Dermis microvascular lymphatic vessel endothelial cell (primary cell): Measurements from ENCODE around the gene CNTN4. TPM values are rescaled to one million over a fixed set of nuclear protein-coding genes. Genes with fewer than 3 reads are reported as not detected.
"Not testable (repeated sequence)": the region's sequence is repeated elsewhere in the genome, so short reads cannot be mapped to it uniquely, and the experiment has no call there.

Source experiments
- DNase-seq, 2 donors: peaks; one replicate each; pipeline versions ENCODE4 v3.0.0 to v3.0.0-alpha.2; 2010; ENCODE audit warnings: low read depth in 2 of 2
- total RNA-seq: library from RNA; depleted of rRNA; stranded (reverse); fragments of >200 nt; gene quantifications from 2 replicates; pipeline ENCODE4 v1.2.1, GENCODE V29; 2014

The CNTN4 gene
- total RNA-seq, 1 donor from 2014 or later, result not detected

GRCh38 chr3:2512881-2513280, 414.2 kb downstream of the CNTN4 start:
- no peak for DNase-seq

DNA sequence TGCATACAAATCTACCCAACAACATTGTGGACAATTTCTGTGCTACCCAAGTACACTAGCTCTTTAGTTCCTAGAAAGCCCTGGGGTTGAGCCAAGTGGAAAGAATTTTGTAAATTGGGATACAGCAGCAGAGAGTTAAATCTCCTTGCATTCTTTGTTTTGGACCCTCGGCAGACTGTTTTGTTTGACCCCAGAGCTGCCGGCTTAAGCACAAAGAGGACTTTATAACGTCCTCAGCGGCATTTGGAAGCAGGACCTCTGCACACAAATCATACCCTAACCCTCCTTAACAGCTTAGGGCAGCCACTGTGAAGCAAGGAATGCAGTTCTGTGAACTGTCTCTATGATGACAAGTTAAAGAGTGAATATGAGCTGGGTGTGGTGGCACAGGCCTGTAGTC, 415.3 kb downstream of the CNTN4 start:
- DNase-seq, result no peak

DNA sequence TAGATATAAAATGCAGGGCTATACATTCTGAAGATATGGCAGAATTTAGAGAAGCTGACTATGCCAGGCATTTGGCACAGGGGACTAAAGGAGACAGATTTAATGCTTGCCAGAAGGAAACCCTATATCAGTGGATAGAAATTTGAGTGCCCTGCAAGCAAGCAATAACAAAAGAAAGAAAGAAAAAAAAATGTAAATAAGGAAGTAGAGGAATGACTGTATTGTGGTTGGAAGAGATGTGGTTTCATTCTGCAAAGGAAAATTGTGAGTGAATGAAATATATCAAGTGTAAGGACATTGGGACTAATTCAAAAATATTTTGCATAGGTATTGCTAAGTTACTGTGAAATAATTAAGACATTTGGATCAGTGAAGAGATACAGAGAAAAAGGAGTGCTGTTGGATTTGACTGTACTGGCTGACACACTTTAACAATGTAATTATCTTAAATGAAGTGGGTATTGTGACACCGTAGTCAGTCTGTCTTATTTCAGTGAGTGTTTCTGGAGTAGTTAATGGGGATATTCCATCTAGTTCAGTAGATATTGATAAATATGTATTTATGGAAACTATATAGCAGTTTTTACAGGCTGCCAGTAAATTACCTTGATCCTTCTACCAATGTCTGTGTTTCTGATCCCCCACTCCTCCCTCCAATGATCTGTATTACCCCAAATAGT, 418.2 kb downstream of the CNTN4 start:
- DNase-seq, result no peak

DNA sequence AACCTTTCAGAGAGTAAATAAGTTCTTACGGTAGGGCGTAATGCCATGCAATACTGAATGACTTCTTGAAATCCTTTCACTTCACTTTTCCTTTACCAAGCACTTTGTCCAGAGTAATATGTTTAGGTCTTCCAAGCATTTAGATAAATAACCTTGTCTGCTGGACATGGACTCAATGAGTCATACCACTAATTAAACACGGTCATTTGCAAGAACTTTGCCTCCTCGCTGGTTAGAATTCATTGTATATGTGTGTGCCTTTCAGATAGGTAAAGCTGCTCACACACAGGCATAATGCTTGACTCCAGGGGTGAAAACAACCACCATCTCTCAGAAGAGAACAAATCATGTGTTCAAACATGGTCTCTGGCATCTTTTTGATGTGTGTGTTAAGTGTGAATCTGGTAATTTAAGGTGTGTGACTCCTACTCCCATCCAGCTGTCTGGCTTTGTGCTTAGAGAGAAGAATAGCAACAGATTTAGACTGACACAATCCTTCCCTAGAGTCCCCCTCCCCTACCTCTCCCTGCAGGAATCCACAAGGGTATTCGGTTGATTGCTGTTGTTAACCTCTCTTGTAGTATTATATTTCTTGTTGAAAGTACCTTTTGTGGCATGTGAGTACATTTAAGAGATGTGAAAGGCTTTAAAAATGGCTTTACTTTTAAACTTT, 419.0 kb downstream of the CNTN4 start:
- no peak for DNase-seq

- DNase-seq, result no peak
Observed at GRCh38 chr3:2523281-2523836, 424.7 kb downstream of the CNTN4 start.

- DNase-seq, result no peak
Observed at GRCh38 chr3:2525968-2526367, 427.3 kb downstream of the CNTN4 start.

GRCh38 chr3:2526926-2527325, 428.3 kb downstream of the CNTN4 start:
- no peak for DNase-seq

DNA sequence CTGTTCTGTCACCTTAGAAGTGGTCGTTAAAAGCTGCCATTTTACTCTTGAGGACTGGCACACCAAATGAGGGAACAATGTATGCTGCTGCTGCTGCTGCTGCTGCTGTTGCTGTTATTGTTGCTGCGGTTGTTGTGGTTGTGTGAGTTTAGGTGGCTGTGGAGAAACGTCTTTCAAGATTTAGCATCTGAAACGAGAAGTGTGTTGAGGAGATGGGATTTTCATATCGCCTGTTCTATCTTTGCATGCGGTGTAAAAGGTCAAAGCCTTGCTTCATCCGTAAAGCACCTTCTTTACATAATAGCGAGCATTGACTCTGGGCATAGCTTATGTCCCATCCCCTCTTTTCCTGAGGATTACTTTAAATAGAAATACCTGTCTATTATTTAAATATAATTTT, 428.7 kb downstream of the CNTN4 start:
- DNase-seq, result not testable (repeated sequence)

- DNase-seq, result not testable (repeated sequence)
Observed at GRCh38 chr3:2534767-2535166, 436.1 kb downstream of the CNTN4 start.

GRCh38 chr3:2535206-2535605, 436.5 kb downstream of the CNTN4 start:
- no peak for DNase-seq

GRCh38 chr3:2536575-2536974, 437.9 kb downstream of the CNTN4 start:
- DNase-seq, result no peak

DNA sequence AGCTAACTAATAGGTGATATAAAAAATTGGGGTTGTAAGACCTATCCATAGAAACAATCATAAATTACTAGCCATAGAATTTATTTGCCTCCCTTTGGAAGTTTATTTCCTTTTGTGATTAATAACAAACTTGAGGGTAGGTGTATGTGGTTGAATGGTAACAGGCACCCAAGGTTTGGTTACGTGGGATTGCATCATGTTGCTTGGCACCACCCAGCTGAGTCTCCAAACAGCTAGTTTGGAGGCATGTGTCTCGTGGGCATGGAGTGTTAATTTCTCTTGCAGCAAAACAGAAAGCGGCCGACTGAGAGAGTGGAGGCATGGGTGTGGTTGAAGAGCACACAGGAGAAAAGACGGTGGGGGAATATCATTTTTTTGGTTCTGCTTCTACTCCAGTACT, 441.4 kb downstream of the CNTN4 start:
- no peak for DNase-seq

GRCh38 chr3:2543247-2543646, 444.6 kb downstream of the CNTN4 start:
- no peak for DNase-seq

DNA sequence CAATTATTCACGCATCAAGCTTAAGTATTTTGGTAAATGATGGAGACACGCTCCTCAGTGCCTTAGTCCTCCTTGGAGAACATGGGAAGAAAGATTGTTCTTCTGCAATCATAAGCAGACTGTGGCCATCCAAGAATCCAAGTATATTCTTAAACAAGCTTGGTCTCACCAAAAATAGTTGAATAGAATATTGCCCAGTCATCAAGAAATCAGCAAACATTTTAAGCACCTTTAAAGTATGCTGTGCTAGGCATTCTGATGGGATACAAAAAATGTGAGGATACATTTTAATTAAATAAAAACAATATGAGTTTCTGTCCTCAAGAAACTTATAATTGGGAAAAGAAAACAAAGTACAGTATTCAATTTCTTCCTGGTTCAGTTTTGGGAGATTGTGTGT, 445.5 kb downstream of the CNTN4 start:
- no peak for DNase-seq

DNA sequence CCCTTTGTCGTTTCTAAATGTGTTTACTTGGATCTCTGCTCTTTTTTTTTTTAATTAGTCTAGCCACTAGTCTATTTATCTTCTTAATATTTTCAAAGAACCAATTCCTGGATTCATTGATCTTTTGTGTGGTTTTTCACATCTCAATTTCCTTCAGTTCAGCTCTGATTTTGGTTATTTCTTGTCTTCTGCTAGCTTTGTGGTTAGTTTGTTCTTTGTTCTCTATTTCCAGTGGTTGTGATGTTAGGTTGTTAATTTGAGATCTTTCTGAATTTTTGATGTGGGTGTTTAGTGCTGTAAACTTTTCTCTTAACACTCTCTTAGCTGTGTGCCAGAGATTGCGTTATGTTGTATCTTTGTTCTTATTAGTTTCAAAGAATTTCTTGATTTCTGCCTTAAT, 446.1 kb downstream of the CNTN4 start:
- no peak for DNase-seq

DNA sequence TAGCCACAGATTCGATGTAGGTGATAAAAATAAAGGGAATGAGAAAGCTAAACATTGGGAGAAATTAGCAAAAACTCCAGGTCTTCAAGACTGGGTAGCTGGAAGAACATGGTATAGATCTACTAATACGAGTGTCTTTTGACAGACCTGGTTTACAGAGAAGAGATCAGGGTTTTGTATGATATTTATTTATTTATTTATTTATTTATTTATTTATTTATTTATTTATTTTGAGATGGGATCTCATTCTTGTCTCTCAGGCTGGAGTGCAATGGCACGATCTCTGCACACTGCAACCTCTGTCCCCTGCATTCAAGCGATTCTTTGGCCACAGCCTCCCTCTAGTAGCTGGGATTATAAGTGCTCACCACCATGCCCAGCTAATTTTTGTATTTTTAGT, 448.4 kb downstream of the CNTN4 start:
- DNase-seq, result no peak

GRCh38 chr3:2554656-2555055, 456.0 kb downstream of the CNTN4 start:
- DNase-seq, result no peak

DNA sequence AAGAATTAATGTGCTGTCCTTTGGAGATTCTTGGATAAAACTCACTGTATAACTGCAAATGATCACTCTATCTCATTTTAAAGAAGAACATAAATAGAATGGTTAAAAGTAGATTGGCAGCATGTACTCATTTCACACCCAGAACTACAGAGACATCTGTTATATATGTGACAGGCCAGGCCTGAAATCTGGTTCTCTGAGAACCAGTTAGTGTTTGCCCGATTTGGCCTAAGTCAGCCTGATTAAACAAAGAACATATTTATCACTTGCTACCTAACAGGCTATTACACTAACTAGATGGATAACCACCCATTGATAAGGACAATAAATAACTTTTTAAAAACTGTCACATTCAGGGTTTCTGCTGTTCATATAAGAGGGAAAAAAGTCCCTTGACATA, 460.1 kb downstream of the CNTN4 start:
- no peak for DNase-seq

- DNase-seq, result no peak
Observed at GRCh38 chr3:2567451-2567850, 468.8 kb downstream of the CNTN4 start.

GRCh38 chr3:2568156-2568555, 469.5 kb downstream of the CNTN4 start:
- DNase-seq, result no peak

- DNase-seq, result no peak
Observed at GRCh38 chr3:2568929-2569328, 470.3 kb downstream of the CNTN4 start.

DNA sequence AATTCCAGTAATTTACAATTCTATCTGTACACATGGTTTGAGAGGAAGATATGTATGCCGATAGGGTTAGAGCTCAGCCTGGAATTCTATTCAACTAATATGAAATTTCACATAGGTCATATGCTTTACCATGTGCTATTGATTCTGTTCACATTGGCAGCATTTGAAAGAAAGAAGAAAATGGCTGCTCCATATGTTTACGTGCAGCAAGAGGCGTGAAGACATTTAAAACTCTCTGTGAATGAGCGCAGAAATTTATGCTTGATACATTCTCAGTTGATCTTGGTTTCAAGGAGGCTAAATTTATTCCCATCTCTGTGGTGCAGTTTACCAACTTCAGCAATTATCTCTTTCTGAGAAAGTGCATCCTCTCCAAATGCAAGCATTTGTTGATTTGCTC, 478.9 kb downstream of the CNTN4 start:
- DNase-seq, result no peak

GRCh38 chr3:2578560-2578959, 479.9 kb downstream of the CNTN4 start:
- no peak for DNase-seq
